SK-N-SH treated with all-trans-retinoic acid at 6 μM for 48 hours (cell line): ENCODE data around the gene ZC3H14.

Source experiments
- BACH2 ChIP-seq: fragments of 250-450 bp; sonication (Bioruptor Pico); IDR thresholded peaks from 2 replicates; pipeline ENCODE4 v1.9.0; 2021; ENCODE audit warnings: mild to moderate bottlenecking, borderline replicate concordance
- ESRRG ChIP-seq: fragments of 250-450 bp; sonication (Bioruptor Pico); IDR thresholded peaks from 2 replicates; pipeline ENCODE4 v1.6.1; 2021; ENCODE audit warnings: mild to moderate bottlenecking
- ISL1 ChIP-seq: fragments of 250-450 bp; sonication (Bioruptor Pico); IDR thresholded peaks from 2 replicates; pipeline ENCODE4 v2.1.2; 2022; ENCODE audit warnings: mild to moderate bottlenecking, moderate library complexity
- PPARA ChIP-seq: fragments of 250-450 bp; sonication (Bioruptor Pico); IDR thresholded peaks from 2 replicates; pipeline ENCODE4 v1.5.0; 2020; ENCODE audit warnings: mild to moderate bottlenecking, borderline replicate concordance
- ZC3H10 ChIP-seq: fragments of 250-450 bp; sonication (Bioruptor Pico); IDR thresholded peaks from 2 replicates; pipeline ENCODE4 v1.5.1; 2021; ENCODE audit warnings: mild to moderate bottlenecking, moderate library complexity
- ZFP3 ChIP-seq: fragments of 250-450 bp; sonication (Bioruptor Pico); IDR thresholded peaks from 2 replicates; pipeline ENCODE4 v1.5.0; 2020; ENCODE audit warnings: mild to moderate bottlenecking, moderate library complexity
- ZFP30 ChIP-seq: fragments of 450-650 bp; formaldehyde crosslinking; IDR thresholded peaks from 2 replicates; pipeline ENCODE4 v1.5.0; 2022; ENCODE audit warnings: mild to moderate bottlenecking, moderate library complexity
- ZNF565 ChIP-seq: fragments of 450-650 bp; formaldehyde crosslinking; conservative IDR thresholded peaks from 2 replicates; pipeline ENCODE4 v1.5.0; 2020; ENCODE audit warnings: low read depth, mild to moderate bottlenecking, moderate library complexity
- ZNF8 ChIP-seq: fragments of 450-650 bp; formaldehyde crosslinking; IDR thresholded peaks from 2 replicates; pipeline ENCODE4 v1.5.0; 2020; ENCODE audit warnings: mild to moderate bottlenecking, moderate library complexity
- TF ChIP-seq, protein P1 (sequence below): fragments of 250-450 bp; sonication (Bioruptor Pico); IDR thresholded peaks from 2 replicates; pipeline ENCODE4 v1.8.0; 2020; ENCODE audit warnings: mild to moderate bottlenecking, moderate library complexity, borderline replicate concordance

DNA sequence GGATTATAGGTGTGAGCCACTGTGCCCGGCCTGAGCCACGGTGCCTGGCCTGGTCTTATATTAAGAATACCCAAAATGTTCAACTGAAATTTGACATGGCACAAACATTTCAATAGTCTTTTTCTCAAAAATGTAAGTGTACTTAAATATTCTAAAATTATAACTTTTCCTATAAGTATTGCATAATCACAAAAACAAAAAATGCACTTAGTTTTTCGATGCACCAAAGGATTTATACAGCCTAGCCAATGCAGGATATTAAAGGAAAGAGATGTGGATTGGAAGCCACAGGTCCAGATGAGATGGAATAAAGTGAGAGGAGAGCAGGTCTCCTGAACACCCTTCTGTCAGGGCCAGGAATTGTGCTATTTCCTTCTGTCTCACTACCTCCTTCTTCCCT, 62.8 kb downstream of the ZC3H14 start:
- TF ChIP-seq ZNF565 = no peak
- TF ChIP-seq PPARA (CRISPR knock-in tag) = no peak
- TF ChIP-seq ESRRG (CRISPR knock-in tag) = no peak
- TF ChIP-seq, protein P1, sequence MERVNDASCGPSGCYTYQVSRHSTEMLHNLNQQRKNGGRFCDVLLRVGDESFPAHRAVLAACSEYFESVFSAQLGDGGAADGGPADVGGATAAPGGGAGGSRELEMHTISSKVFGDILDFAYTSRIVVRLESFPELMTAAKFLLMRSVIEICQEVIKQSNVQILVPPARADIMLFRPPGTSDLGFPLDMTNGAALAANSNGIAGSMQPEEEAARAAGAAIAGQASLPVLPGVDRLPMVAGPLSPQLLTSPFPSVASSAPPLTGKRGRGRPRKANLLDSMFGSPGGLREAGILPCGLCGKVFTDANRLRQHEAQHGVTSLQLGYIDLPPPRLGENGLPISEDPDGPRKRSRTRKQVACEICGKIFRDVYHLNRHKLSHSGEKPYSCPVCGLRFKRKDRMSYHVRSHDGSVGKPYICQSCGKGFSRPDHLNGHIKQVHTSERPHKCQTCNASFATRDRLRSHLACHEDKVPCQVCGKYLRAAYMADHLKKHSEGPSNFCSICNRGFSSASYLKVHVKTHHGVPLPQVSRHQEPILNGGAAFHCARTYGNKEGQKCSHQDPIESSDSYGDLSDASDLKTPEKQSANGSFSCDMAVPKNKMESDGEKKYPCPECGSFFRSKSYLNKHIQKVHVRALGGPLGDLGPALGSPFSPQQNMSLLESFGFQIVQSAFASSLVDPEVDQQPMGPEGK (CRISPR knock-in tag) = no peak
- no peak for TF ChIP-seq ISL1
- TF ChIP-seq ZFP30 (CRISPR knock-in tag) = no peak
- no peak for TF ChIP-seq ZFP3 (CRISPR knock-in tag)
- no peak for TF ChIP-seq BACH2 (CRISPR knock-in tag)
- no peak for TF ChIP-seq ZNF8 (CRISPR knock-in tag)
- TF ChIP-seq ZC3H10 (CRISPR knock-in tag) = no peak
